SK-N-MC (cell line): Measurements from ENCODE around the gene LASP1.

ENCODE experiments used
- DNase-seq: peaks from one replicate; pipeline ENCODE4 v3.0.0-alpha.2; 2011; ENCODE audit warnings: low read depth, low spot score
- H3K27ac ChIP-seq: fragments of 200-600 bp; sonication (generic); 2 replicates; pipeline ENCODE4 v1.5.1; 2016; ENCODE audit warnings: mixed run types
- H3K36me3 ChIP-seq: fragments of 200-600 bp; sonication (generic); 2 replicates; pipeline ENCODE4 v1.6.1; 2017; ENCODE audit warnings: antibody characterized with exemption, low read length, mixed read lengths; ENCODE audit not compliant: insufficient read depth
- H3K4me3 ChIP-seq: fragments of 200-600 bp; sonication (generic); 2 replicates; pipeline ENCODE4 v1.5.1; 2016
- H3K9ac ChIP-seq: fragments of 200-600 bp; sonication (generic); 2 replicates; pipeline ENCODE4 v1.8.0; 2017; ENCODE audit warnings: mixed run types, mixed read lengths; ENCODE audit not compliant: insufficient read length
- H3K9me3 ChIP-seq: fragments of 200-600 bp; sonication (generic); 2 replicates; pipeline ENCODE4 v1.6.1; 2017; ENCODE audit warnings: low read depth, mild to moderate bottlenecking, antibody characterized with exemption, low read length, moderate library complexity, mixed read lengths
- EZH2 ChIP-seq: fragments of 200-600 bp; sonication (generic); IDR thresholded peaks from one replicate; pipeline ENCODE4 v1.6.1; 2017; ENCODE audit warnings: antibody characterized with exemption
- FOXP2 ChIP-seq: optimal IDR thresholded peaks from 2 replicates; pipeline ENCODE3; 2011; ENCODE audit warnings: mild to moderate bottlenecking, moderate library complexity; ENCODE audit not compliant: insufficient read depth; ENCODE audit errors: extremely low read length, control extremely low read depth
- POLR2AphosphoS5 ChIP-seq: IDR thresholded peaks from 2 replicates; pipeline ENCODE4 v1.6.1; 2012; ENCODE audit warnings: mild to moderate bottlenecking, low read depth, low read length, borderline replicate concordance

The LASP1 gene

GRCh38 chr17:38873640-38874380 is 4.0 kb downstream of the LASP1 start:
- DNase-seq: no peak
- no peak overlapping the region for H3K4me3 ChIP-seq
- H3K36me3 ChIP-seq: 0 out of 2 replicates have a peak, but pooled peaks cover 9% of the 10 kb centered on the region
- peak overlapping the region; percentile 95 for H3K27ac ChIP-seq
- no peak for TF ChIP-seq EZH2
- no peak for TF ChIP-seq POLR2AphosphoS5
- no peak for TF ChIP-seq FOXP2
- no peaks in the 10 kb centered on the region for H3K9me3 ChIP-seq
- H3K9ac ChIP-seq: no peak overlapping the region

- DNase-seq: no peak
- TF ChIP-seq EZH2 (no peak), POLR2AphosphoS5 (no peak), FOXP2 (no peak)
- Histone ChIP-seq H3K27ac (peak overlapping the region; percentile 95), H3K36me3 (peaks cover 10% of the 10 kb centered on the region; the same call in 1 of the 2 replicates), H3K4me3 (peak overlapping the region; percentile 62), H3K9me3 (no peaks in the 10 kb centered on the region), H3K9ac (peak overlapping the region; percentile 63)
These were observed 4.9 kb downstream of the LASP1 start for GRCh38 chr17:38874505-38875400.

- Histone ChIP-seq H3K36me3 (peaks cover 17% of the 10 kb centered on the region; the same call in 1 of the 2 replicates), H3K4me3 (peak overlapping the region; percentile 62), H3K9ac (peak overlapping the region; percentile 63), H3K9me3 (no peaks in the 10 kb centered on the region), H3K27ac (peak overlapping the region; percentile 95)
- TF ChIP-seq FOXP2 (no peak), EZH2 (no peak), POLR2AphosphoS5 (no peak)
- no peak for DNase-seq
These were observed 5.7 kb downstream of the LASP1 start for GRCh38 chr17:38875477-38876075.

GRCh38 chr17:38877130-38877851 is 7.4 kb downstream of the LASP1 start:
- no peak for DNase-seq

GRCh38 chr17:38879878-38880665 is 10.2 kb downstream of the LASP1 start:
- no peak for DNase-seq
- Histone ChIP-seq H3K9ac (peak overlapping the region; percentile 11), H3K9me3 (no peaks in the 10 kb centered on the region), H3K36me3 (peaks cover 39% of the 10 kb centered on the region; the same call in 1 of the 2 replicates), H3K27ac (peak overlapping the region; percentile 90), H3K4me3 (peak overlapping the region; percentile 66)
- TF ChIP-seq POLR2AphosphoS5 (no peak), EZH2 (no peak), FOXP2 (no peak)

More at GRCh38 chr17:38877130-38877851, 7.4 kb downstream of the LASP1 start:
- TF ChIP-seq POLR2AphosphoS5: no peak
- no peak overlapping the region for H3K9ac ChIP-seq
- H3K36me3 ChIP-seq: peaks cover 25% of the 10 kb centered on the region; the same call in 1 of the 2 replicates
- no peak overlapping the region for H3K4me3 ChIP-seq
- peak overlapping the region; percentile 81 for H3K27ac ChIP-seq
- H3K9me3 ChIP-seq: no peaks in the 10 kb centered on the region

- Histone ChIP-seq H3K36me3 (peaks cover 46% of the 10 kb centered on the region; the same call in 1 of the 2 replicates), H3K9me3 (no peaks in the 10 kb centered on the region), H3K27ac (peak overlapping the region; percentile 34), H3K4me3 (peak overlapping the region; percentile 1; the same call in 1 of the 2 replicates), H3K9ac (no peak overlapping the region)
- no peak for DNase-seq
- TF ChIP-seq EZH2 (no peak), FOXP2 (no peak), POLR2AphosphoS5 (no peak)
These were observed 11.8 kb downstream of the LASP1 start for GRCh38 chr17:38881600-38882191.

- Histone ChIP-seq H3K27ac (no peak overlapping the region), H3K4me3 (no peak overlapping the region), H3K9me3 (no peaks in the 10 kb centered on the region), H3K36me3 (peaks cover 51% of the 10 kb centered on the region; the same call in 1 of the 2 replicates), H3K9ac (no peak overlapping the region)
- TF ChIP-seq FOXP2 (no peak), EZH2 (no peak), POLR2AphosphoS5 (no peak)
- no peak for DNase-seq
These were observed 13.0 kb downstream of the LASP1 start for GRCh38 chr17:38882870-38883269.
